PFSK-1 (cell line): ENCODE measurements around the gene ARHGEF39.

ENCODE experiments used
- POLR2AphosphoS5 ChIP-seq: IDR thresholded peaks from 2 replicates; pipeline ENCODE4 v1.6.1; 2012; ENCODE audit warnings: low read depth, mild to moderate bottlenecking, control low read depth, low read length, moderate library complexity
- TF ChIP-seq, protein P1 (sequence below), 2 experiments: IDR thresholded peaks; 2 replicates each; pipeline versions ENCODE4 v1.6.1 to v1.8.0; 2011 to 2012; ENCODE audit warnings: low read depth in 2 of 2, low read length in 2 of 2, control low read depth in 1 of 2, inconsistent platforms in 1 of 2, mild to moderate bottlenecking in 1 of 2, moderate library complexity in 1 of 2; ENCODE audit not compliant: insufficient read depth in 1 of 2

DNA sequence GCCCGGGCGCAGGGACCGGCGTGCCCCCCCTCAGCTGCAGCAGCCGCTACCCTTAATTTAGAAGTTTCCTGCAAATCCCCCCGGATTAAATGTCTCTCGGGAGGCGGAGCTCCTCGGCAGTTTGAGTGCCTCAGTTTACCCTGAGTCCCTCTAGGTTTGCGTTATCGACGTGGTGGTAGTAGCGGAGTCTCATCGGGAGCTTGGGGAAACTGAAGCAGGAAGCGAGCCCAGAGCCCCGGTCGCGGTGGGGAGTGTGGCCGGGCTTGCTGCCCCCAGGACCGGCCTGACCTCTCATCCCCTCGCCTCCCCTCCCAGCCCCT, 25.3 kb upstream of the ARHGEF39 start:
- TF ChIP-seq, protein P1, sequence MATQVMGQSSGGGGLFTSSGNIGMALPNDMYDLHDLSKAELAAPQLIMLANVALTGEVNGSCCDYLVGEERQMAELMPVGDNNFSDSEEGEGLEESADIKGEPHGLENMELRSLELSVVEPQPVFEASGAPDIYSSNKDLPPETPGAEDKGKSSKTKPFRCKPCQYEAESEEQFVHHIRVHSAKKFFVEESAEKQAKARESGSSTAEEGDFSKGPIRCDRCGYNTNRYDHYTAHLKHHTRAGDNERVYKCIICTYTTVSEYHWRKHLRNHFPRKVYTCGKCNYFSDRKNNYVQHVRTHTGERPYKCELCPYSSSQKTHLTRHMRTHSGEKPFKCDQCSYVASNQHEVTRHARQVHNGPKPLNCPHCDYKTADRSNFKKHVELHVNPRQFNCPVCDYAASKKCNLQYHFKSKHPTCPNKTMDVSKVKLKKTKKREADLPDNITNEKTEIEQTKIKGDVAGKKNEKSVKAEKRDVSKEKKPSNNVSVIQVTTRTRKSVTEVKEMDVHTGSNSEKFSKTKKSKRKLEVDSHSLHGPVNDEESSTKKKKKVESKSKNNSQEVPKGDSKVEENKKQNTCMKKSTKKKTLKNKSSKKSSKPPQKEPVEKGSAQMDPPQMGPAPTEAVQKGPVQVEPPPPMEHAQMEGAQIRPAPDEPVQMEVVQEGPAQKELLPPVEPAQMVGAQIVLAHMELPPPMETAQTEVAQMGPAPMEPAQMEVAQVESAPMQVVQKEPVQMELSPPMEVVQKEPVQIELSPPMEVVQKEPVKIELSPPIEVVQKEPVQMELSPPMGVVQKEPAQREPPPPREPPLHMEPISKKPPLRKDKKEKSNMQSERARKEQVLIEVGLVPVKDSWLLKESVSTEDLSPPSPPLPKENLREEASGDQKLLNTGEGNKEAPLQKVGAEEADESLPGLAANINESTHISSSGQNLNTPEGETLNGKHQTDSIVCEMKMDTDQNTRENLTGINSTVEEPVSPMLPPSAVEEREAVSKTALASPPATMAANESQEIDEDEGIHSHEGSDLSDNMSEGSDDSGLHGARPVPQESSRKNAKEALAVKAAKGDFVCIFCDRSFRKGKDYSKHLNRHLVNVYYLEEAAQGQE (IDR thresholded peaks at IDR 0.05; ENCODE audit: insufficient read depth in 1 of 2, low read depth in 2 of 2, low read length in 2 of 2), result no peak
- no peak for TF ChIP-seq POLR2AphosphoS5
